ENCODE data around the gene PRM3. TPM values are rescaled to one million over a fixed set of nuclear protein-coding genes. Genes with fewer than 3 reads are reported as not detected.

PRM3 gene
- polyA plus RNA-seq, 1 donor from 2014 or later = not detected

- H3K4me3 ChIP-seq (ENCODE audit: low read length) = no peak overlapping the region
- H2AFZ ChIP-seq (ENCODE audit: low read depth, low read length) = no peak overlapping the region
- H3K36me3 ChIP-seq (ENCODE audit: insufficient read depth, low read length) = no peaks in the 10 kb centered on the region
These were observed 48.3 kb downstream of the PRM3 start for GRCh38 chr16:11224894-11225676.

More at GRCh38 chr16:11224894-11225676, 48.3 kb downstream of the PRM3 start:
- Histone ChIP-seq H3K27ac (ENCODE audit: low read length) (no peak overlapping the region), H3K9ac (ENCODE audit: low read length) (no peak overlapping the region), H3K9me2 (ENCODE audit: insufficient read depth, low read length) (no peaks in the 10 kb centered on the region), H3K27me3 (ENCODE audit: insufficient read depth, low read depth, low read length) (no peaks in the 10 kb centered on the region), H3K79me2 (replicated peaks; ENCODE audit: insufficient read depth, low read length) (no peaks in the 10 kb centered on the region), H3K9me3 (ENCODE audit: low read length) (no peaks in the 10 kb centered on the region), H3K4me2 (ENCODE audit: low read length) (no peak overlapping the region), H3F3A (ENCODE audit: insufficient read depth, low read length, poor library complexity, severe bottlenecking) (no peaks in the 10 kb centered on the region), H4K20me1 (ENCODE audit: insufficient read depth) (no peaks in the 10 kb centered on the region)
- no peak for TF ChIP-seq SMC3 (conservative IDR thresholded peaks at IDR 0.05; ENCODE audit: poor library complexity)
- no peak for TF ChIP-seq REST (IDR thresholded peaks at IDR 0.05; ENCODE audit: borderline replicate concordance)
- no peak for TF ChIP-seq RAD21 (conservative IDR thresholded peaks at IDR 0.05)
- TF ChIP-seq EZH2 (IDR thresholded peaks at IDR 0.05; ENCODE audit: borderline replicate concordance, insufficient read depth, low read length, poor library complexity, severe bottlenecking) = no peak
- no peak for TF ChIP-seq MXI1 (conservative IDR thresholded peaks at IDR 0.05; ENCODE audit: poor library complexity, severe bottlenecking)
- TF ChIP-seq POLR2AphosphoS5 (IDR thresholded peaks at IDR 0.05) = no peak
- TF ChIP-seq TAF1 (IDR thresholded peaks at IDR 0.05; ENCODE audit: low read depth) = no peak
- no peak for TF ChIP-seq EP300 (conservative IDR thresholded peaks at IDR 0.05; ENCODE audit: poor library complexity, severe bottlenecking)
- TF ChIP-seq CTCF (IDR thresholded peaks at IDR 0.05; ENCODE audit: poor library complexity, severe bottlenecking) = no peak
